ENCODE data around the gene CDC14A. TPM values are rescaled to one million over a fixed set of nuclear protein-coding genes. Genes with fewer than 3 reads are reported as not detected.

CDC14A gene, protein sequence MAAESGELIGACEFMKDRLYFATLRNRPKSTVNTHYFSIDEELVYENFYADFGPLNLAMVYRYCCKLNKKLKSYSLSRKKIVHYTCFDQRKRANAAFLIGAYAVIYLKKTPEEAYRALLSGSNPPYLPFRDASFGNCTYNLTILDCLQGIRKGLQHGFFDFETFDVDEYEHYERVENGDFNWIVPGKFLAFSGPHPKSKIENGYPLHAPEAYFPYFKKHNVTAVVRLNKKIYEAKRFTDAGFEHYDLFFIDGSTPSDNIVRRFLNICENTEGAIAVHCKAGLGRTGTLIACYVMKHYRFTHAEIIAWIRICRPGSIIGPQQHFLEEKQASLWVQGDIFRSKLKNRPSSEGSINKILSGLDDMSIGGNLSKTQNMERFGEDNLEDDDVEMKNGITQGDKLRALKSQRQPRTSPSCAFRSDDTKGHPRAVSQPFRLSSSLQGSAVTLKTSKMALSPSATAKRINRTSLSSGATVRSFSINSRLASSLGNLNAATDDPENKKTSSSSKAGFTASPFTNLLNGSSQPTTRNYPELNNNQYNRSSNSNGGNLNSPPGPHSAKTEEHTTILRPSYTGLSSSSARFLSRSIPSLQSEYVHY
- 6.6 TPM for polyA plus RNA-seq (2012; ENCODE audit: insufficient read length, low read depth)

DNA sequence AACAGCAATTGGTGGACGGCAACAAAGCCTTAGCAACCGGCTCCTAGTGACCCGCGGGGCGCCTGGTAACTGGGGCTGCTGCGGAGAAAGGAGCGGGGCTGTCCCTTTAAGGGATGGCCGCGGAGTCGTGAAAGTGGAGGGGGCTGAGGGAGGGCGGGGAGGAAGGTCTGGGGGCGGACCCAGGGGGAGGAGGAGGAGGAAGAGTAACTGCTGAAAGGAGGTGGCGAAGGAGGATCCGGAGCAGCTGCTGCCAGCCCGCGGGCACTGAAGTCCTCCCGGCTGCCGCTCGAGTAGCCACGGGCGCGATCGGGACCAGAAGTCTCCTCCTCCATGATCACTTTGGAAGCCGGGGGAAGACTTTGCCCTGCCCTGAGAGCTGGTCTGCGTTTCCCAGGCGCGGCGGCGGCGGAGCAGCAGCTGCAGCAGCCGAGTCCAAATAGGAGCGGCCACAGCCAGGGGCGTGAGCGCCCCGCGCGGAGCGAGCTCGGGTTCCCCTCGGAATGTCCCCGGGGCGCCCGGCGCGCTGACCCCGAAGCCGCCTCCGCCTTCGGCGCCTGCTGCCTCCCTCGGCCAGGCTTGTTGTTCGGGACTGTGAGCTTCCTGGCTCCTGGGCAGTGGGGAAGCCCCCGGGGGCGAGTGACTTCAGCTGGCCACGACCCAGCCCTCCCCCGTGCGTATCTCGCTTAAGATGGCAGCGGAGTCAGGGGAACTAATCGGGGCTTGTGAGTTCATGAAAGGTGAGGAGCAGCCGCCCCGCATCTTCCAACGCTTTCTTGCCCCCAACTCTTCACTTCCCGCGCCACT lies at the start of gene CDC14A:
TSS of gene CDC14A (plus strand) at position 240 of the 804 bp plus-strand sequence. CDS start at position 689, 449 bp downstream.
- TF ChIP-seq REST (IDR thresholded peaks at IDR 0.05; ENCODE audit: insufficient read depth in 1 of 2, low read depth in 2 of 2, low read length in 2 of 2) (no peak), SIN3A (IDR thresholded peaks at IDR 0.05; ENCODE audit: borderline replicate concordance, insufficient read depth, low read length) (peak; percentile 71; the same call in 1 of the 2 replicates), POLR2AphosphoS5 (IDR thresholded peaks at IDR 0.05; ENCODE audit: low read depth, low read length) (peak; percentile 94), TAF1 (IDR thresholded peaks at IDR 0.05; ENCODE audit: borderline replicate concordance, insufficient read depth, low read length) (peak; percentile 86), FOXP2 (optimal IDR thresholded peaks at IDR 0.05; ENCODE audit: borderline replicate concordance, extremely low read depth, extremely low read length, insufficient read depth) (peak; percentile 25)

DNA sequence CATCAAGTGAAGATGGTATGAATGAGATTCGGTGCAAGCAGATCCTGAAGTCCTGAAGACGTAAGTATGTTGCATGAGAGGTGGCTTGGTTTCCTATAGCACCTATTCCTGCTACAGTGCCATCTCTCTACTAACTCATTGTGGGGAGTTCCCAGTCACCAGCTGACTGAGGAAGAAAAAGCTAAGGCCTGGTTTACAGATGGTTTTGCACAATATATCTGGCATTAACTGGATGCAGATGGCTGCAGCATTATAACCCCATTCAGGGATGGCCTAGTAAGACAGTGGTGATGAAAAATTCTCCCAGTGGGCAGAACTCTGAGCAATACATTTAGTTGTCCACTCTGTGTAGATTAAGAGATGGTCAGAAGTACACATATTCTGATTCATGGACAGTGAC lies 49.6 kb upstream of the CDC14A start:
- TF ChIP-seq SIN3A (IDR thresholded peaks at IDR 0.05; ENCODE audit: borderline replicate concordance, insufficient read depth, low read length) (no peak), TAF1 (IDR thresholded peaks at IDR 0.05; ENCODE audit: borderline replicate concordance, insufficient read depth, low read length) (no peak), FOXP2 (optimal IDR thresholded peaks at IDR 0.05; ENCODE audit: borderline replicate concordance, extremely low read depth, extremely low read length, insufficient read depth) (no peak), POLR2AphosphoS5 (IDR thresholded peaks at IDR 0.05; ENCODE audit: low read depth, low read length) (no peak), REST (IDR thresholded peaks at IDR 0.05; ENCODE audit: insufficient read depth in 1 of 2, low read depth in 2 of 2, low read length in 2 of 2) (no peak)

GRCh38 chr1:100304227-100304626 lies 48.1 kb upstream of the CDC14A start:
- TF ChIP-seq REST (IDR thresholded peaks at IDR 0.05; ENCODE audit: insufficient read depth in 1 of 2, low read depth in 2 of 2, low read length in 2 of 2) = no peak
- TF ChIP-seq SIN3A (IDR thresholded peaks at IDR 0.05; ENCODE audit: borderline replicate concordance, insufficient read depth, low read length) = no peak
- TF ChIP-seq TAF1 (IDR thresholded peaks at IDR 0.05; ENCODE audit: borderline replicate concordance, insufficient read depth, low read length) = no peak
- no peak for TF ChIP-seq POLR2AphosphoS5 (IDR thresholded peaks at IDR 0.05; ENCODE audit: low read depth, low read length)
- no peak for TF ChIP-seq FOXP2 (optimal IDR thresholded peaks at IDR 0.05; ENCODE audit: borderline replicate concordance, extremely low read depth, extremely low read length, insufficient read depth)

DNA sequence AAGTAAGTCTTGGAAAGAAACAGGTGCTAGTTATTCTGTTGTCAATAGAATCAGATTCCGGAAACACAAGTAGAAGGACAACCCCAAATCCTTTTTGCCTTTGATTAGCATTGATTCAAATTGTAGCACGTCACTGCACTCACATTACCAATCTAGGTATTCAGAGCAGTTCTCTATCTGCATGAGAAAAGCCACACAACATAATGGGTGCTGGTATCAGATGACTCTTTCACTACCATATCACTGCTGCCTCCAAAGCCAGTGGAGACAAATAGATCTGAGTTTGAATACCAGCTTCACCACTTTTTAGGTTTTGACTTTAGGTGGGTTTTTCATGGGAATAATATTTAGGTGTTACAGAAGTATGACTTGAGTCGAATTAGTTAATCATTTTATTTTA lies 47.4 kb upstream of the CDC14A start:
- no peak for TF ChIP-seq SIN3A (IDR thresholded peaks at IDR 0.05; ENCODE audit: borderline replicate concordance, insufficient read depth, low read length)
- TF ChIP-seq FOXP2 (optimal IDR thresholded peaks at IDR 0.05; ENCODE audit: borderline replicate concordance, extremely low read depth, extremely low read length, insufficient read depth) = no peak
- TF ChIP-seq REST (IDR thresholded peaks at IDR 0.05; ENCODE audit: insufficient read depth in 1 of 2, low read depth in 2 of 2, low read length in 2 of 2) = no peak
- TF ChIP-seq TAF1 (IDR thresholded peaks at IDR 0.05; ENCODE audit: borderline replicate concordance, insufficient read depth, low read length) = no peak
- no peak for TF ChIP-seq POLR2AphosphoS5 (IDR thresholded peaks at IDR 0.05; ENCODE audit: low read depth, low read length)

Measured in PFSK-1 (cell line).